ENCODE measurements around the gene FUT8. TPM values are rescaled to one million over a fixed set of nuclear protein-coding genes. Genes with fewer than 3 reads are reported as not detected.

Gene FUT8
- total and polyA plus RNA-seq, 4 donors: 53.5 to 198 (median 66.0) TPM

GRCh38 chr14:65791191-65791981, 378.9 kb downstream of the FUT8 start:
- Histone ChIP-seq H3K36me3 (ENCODE audit: control insufficient read depth, insufficient read depth, low read length) (no peaks in the 10 kb centered on the region), H3K9me3 (ENCODE audit: control insufficient read depth, insufficient read depth, low read length) (no peaks in the 10 kb centered on the region), H3K4me3 (ENCODE audit: low read depth, low read length) (no peak overlapping the region), H3K27ac (ENCODE audit: low read depth, low read length) (no peak overlapping the region), H3K27me3 (ENCODE audit: control insufficient read depth, insufficient read depth, low read length) (no peaks in the 10 kb centered on the region), H3K4me1 (ENCODE audit: control insufficient read depth, insufficient read depth, low read length) (peaks cover 15% of the 10 kb centered on the region)
- WGBS (ENCODE audit: insufficient coverage): 61% methylated on average over 13 of the region's 14 CpGs
- DNase-seq (ENCODE audit: low read depth in 4 of 6, low spot score in 6 of 6): peak in 1 of 6 donors; percentile 59

DNA sequence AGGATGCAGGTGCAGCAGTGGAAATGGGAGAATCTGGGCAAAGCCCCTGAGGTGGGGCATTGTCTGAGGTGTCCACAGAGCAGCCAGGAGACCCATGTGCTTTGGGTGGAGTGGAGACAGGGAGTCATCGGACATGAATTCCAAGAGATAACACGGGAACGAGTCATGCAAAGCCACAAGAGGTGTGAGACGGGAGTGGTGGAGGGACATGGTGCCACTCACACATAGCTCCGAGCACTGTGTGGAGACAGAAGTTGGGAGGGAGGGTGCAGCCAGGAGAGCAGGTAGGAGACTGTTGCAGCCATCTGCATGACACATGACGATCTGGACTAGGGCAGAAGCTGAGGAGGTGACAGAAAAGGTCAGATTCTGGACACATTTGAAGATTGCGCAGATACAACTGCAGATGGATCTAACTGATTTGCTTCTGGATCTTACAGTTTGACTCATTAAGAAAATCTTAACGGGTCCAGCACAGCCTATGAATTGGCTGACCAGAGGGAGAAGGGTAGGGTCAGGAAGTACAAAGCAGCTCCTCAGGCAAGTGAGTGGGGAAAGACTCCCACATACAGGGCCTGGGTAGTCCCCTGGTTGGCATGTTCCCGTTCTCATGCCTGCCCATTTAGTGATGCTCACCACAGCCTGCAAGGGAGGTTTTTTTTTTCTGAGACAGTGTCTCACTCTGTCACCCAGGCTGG, 379.8 kb downstream of the FUT8 start:
- Histone ChIP-seq H3K9me3 (ENCODE audit: control insufficient read depth, insufficient read depth, low read length) (no peaks in the 10 kb centered on the region), H3K27me3 (ENCODE audit: control insufficient read depth, insufficient read depth, low read length) (no peaks in the 10 kb centered on the region), H3K4me1 (ENCODE audit: control insufficient read depth, insufficient read depth, low read length) (peaks cover 15% of the 10 kb centered on the region), H3K36me3 (ENCODE audit: control insufficient read depth, insufficient read depth, low read length) (no peaks in the 10 kb centered on the region), H3K4me3 (ENCODE audit: low read depth, low read length) (no peak overlapping the region), H3K27ac (ENCODE audit: low read depth, low read length) (no peak overlapping the region)
- no peak for DNase-seq (ENCODE audit: low read depth in 4 of 6, low spot score in 6 of 6)
- 80% methylated on average over 8 of the region's 9 CpGs for WGBS (ENCODE audit: insufficient coverage)

Small RNAs within 50 kb of the gene (small RNA-seq; reads per million reads assigned to genes)
- not detected for gene MIR625 (ENCODE audit: low replicate concordance)
